Liver (tissue), 3 donors: ENCODE results near the gene ADAMTS2.

Experiments
- CTCF ChIP-seq: fragments of 150-350 bp; IDR thresholded peaks from 2 replicates; pipeline ENCODE4 v1.5.1; 2017; ENCODE audit warnings: improper control_type of control experiment, low read depth, low read length; ENCODE audit not compliant: missing input control
- REST ChIP-seq: IDR thresholded peaks from 2 replicates; pipeline ENCODE4 v1.6.1; 2016; ENCODE audit warnings: antibody characterized with exemption, mild to moderate bottlenecking
- TAF1 ChIP-seq: conservative IDR thresholded peaks from 2 replicates; pipeline ENCODE4 v1.6.1; 2016; ENCODE audit warnings: antibody characterized with exemption, mild to moderate bottlenecking
- ZBTB33 ChIP-seq: IDR thresholded peaks from 2 replicates; pipeline ENCODE4 v1.6.1; 2016; ENCODE audit warnings: antibody characterized with exemption
- donor health status: healthy.
- donor health status: healthy.

GRCh38 chr5:179259731-179260323 lies 85.4 kb downstream of the ADAMTS2 start:
- TF ChIP-seq CTCF = no peak
- TF ChIP-seq REST = no peak
- TF ChIP-seq TAF1 = no peak
- no peak for TF ChIP-seq ZBTB33
